Neural cell (in vitro differentiated cells): ENCODE results near the gene PPP1R12C. TPM values are rescaled to one million over a fixed set of nuclear protein-coding genes. Genes with fewer than 3 reads are reported as not detected.

ENCODE experiments used
- H2AFZ ChIP-seq: fragments of 200-600, 300-800 bp; sonication (generic), shearing (Covaris generic); 2 replicates; pipeline ENCODE4 v1.6.0; 2014; ENCODE audit warnings: low read depth, mild to moderate bottlenecking, antibody characterized with exemption, low read length, moderate library complexity
- H3F3A ChIP-seq: fragments of 200-600 bp; shearing (Covaris generic); 2 replicates; pipeline ENCODE4 v1.6.1; 2016; ENCODE audit warnings: mild to moderate bottlenecking, moderate library complexity, mixed read lengths, antibody characterized with exemption, low read length; ENCODE audit not compliant: insufficient read depth, poor library complexity, severe bottlenecking
- H3K27ac ChIP-seq: fragments of 200-600, 300-800 bp; sonication (generic), shearing (Covaris generic); 2 replicates; pipeline ENCODE4 v1.5.1; 2014; ENCODE audit warnings: mild to moderate bottlenecking, low read length, moderate library complexity
- H3K27me3 ChIP-seq: fragments of 300-800, 200-600 bp; sonication (generic), shearing (Covaris generic); 2 replicates; pipeline ENCODE4 v1.6.0; 2014; ENCODE audit warnings: mild to moderate bottlenecking, low read depth, low read length, moderate library complexity; ENCODE audit not compliant: insufficient read depth
- H3K36me3 ChIP-seq: fragments of 300-800, 200-600 bp; sonication (generic), shearing (Covaris generic); 2 replicates; pipeline ENCODE4 v1.5.1; 2014; ENCODE audit warnings: mild to moderate bottlenecking, antibody characterized with exemption, low read length, moderate library complexity; ENCODE audit not compliant: insufficient read depth
- H3K4me2 ChIP-seq: fragments of 300-800, 200-600 bp; sonication (generic), shearing (Covaris generic); 2 replicates; pipeline ENCODE4 v1.6.0; 2014; ENCODE audit warnings: mild to moderate bottlenecking, low read length
- H3K4me3 ChIP-seq: fragments of 300-800, 200-600 bp; sonication (generic), shearing (Covaris generic); 2 replicates; pipeline ENCODE4 v1.5.1; 2014; ENCODE audit warnings: mild to moderate bottlenecking, low read length, moderate library complexity
- H3K79me2 ChIP-seq: fragments of 200-600 bp; shearing (Covaris generic); replicated peaks from 2 replicates; pipeline ENCODE4 v1.6.0; 2014; ENCODE audit warnings: mild to moderate bottlenecking, low read length, moderate library complexity; ENCODE audit not compliant: insufficient read depth
- H3K9ac ChIP-seq: fragments of 300-800, 200-600 bp; sonication (generic), shearing (Covaris generic); 2 replicates; pipeline ENCODE4 v1.6.1; 2016; ENCODE audit warnings: mild to moderate bottlenecking, low read length, mixed read lengths
- H3K9me2 ChIP-seq: fragments of 200-600 bp; shearing (Covaris generic); 2 replicates; pipeline ENCODE4 v1.6.1; 2016; ENCODE audit warnings: mild to moderate bottlenecking, low read length, mixed read lengths; ENCODE audit not compliant: insufficient read depth
- H3K9me3 ChIP-seq: fragments of 200-600, 300-800 bp; sonication (generic), shearing (Covaris generic); 2 replicates; pipeline ENCODE4 v1.6.1; 2016; ENCODE audit warnings: mild to moderate bottlenecking, mixed run types, low read length, moderate library complexity, mixed read lengths
- H4K20me1 ChIP-seq: fragments of 200-600 bp; shearing (Covaris generic); 2 replicates; pipeline ENCODE4 v1.6.1; 2016; ENCODE audit warnings: mild to moderate bottlenecking, mixed run types; ENCODE audit not compliant: insufficient read depth
- EP300 ChIP-seq: fragments of 450-650 bp; conservative IDR thresholded peaks from 2 replicates; pipeline ENCODE4 v1.6.1; 2014; ENCODE audit warnings: antibody characterized with exemption, mild to moderate bottlenecking, moderate library complexity; ENCODE audit not compliant: poor library complexity, severe bottlenecking
- EZH2 ChIP-seq: fragments of 200-600, 300-800 bp; shearing (Covaris generic), sonication (generic); IDR thresholded peaks from 2 replicates; pipeline ENCODE4 v1.6.1; 2014; ENCODE audit warnings: antibody characterized with exemption, low read length, borderline replicate concordance, mild to moderate bottlenecking; ENCODE audit not compliant: insufficient read depth, poor library complexity, severe bottlenecking
- MXI1 ChIP-seq: fragments of 450-650 bp; conservative IDR thresholded peaks from 2 replicates; pipeline ENCODE4 v1.6.1; 2014; ENCODE audit warnings: antibody characterized with exemption, mild to moderate bottlenecking; ENCODE audit not compliant: poor library complexity, severe bottlenecking
- POLR2AphosphoS5 ChIP-seq: IDR thresholded peaks from 2 replicates; pipeline ENCODE4 v1.6.1; 2012
- RAD21 ChIP-seq: fragments of 450-650 bp; conservative IDR thresholded peaks from 2 replicates; pipeline ENCODE4 v1.6.1; 2014; ENCODE audit warnings: antibody characterized with exemption, mild to moderate bottlenecking, moderate library complexity
- SMC3 ChIP-seq: fragments of 450-650 bp; conservative IDR thresholded peaks from 2 replicates; pipeline ENCODE4 v1.6.1; 2014; ENCODE audit warnings: antibody characterized with exemption, mild to moderate bottlenecking, moderate library complexity; ENCODE audit not compliant: poor library complexity
- TAF1 ChIP-seq: IDR thresholded peaks from 2 replicates; pipeline ENCODE4 v1.6.1; 2012; ENCODE audit warnings: low read depth
- polyA plus RNA-seq: library from polyadenylated mRNA; depleted of rRNA; stranded (reverse); fragments of >200 nt; gene quantifications from 2 replicates; pipeline ENCODE4 v1.2.3, GENCODE V29; 2014
- TF ChIP-seq, protein P1 (sequence below): IDR thresholded peaks from 2 replicates; pipeline ENCODE4 v1.6.1; 2012; ENCODE audit warnings: borderline replicate concordance
- TF ChIP-seq, protein P2 (sequence below): fragments of 450-650 bp; IDR thresholded peaks from 2 replicates; pipeline ENCODE4 v1.5.1; 2014; ENCODE audit warnings: antibody characterized with exemption, mild to moderate bottlenecking, moderate library complexity; ENCODE audit not compliant: poor library complexity, severe bottlenecking

The PPP1R12C gene
- polyA plus RNA-seq, 1 donor from 2014 or later: 109 TPM

DNA sequence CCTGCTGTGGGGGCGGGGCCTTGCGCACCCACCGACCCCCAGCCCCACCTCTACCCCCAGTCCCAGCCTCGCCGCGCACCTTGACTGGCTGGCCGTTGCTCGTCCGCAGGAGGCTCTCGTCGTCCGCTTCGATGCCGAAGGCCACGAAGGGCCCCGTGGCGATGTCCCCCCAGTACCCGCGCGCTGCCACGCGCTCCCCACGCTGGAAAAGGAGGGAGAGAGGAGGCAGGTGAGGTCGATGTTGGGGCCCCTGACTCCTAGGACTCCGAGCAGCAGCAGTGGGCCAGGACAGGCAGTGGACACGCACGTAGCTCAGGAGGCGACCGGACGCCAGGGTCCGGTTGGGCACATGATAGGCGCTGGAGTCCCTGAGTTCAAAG lies 43.5 kb upstream of the PPP1R12C start:
- no peaks in the 10 kb centered on the region for H3K79me2 ChIP-seq
- no peaks in the 10 kb centered on the region for H3K9me3 ChIP-seq
- H3K27me3 ChIP-seq: peaks cover 21% of the 10 kb centered on the region
- H4K20me1 ChIP-seq: no peaks in the 10 kb centered on the region
- no peak overlapping the region for H3K9ac ChIP-seq
- H3K4me2 ChIP-seq: no peak overlapping the region
- no peaks in the 10 kb centered on the region for H3K36me3 ChIP-seq
- H3K9me2 ChIP-seq: no peaks in the 10 kb centered on the region
- H3F3A ChIP-seq: no peaks in the 10 kb centered on the region
- TF ChIP-seq, protein P1, sequence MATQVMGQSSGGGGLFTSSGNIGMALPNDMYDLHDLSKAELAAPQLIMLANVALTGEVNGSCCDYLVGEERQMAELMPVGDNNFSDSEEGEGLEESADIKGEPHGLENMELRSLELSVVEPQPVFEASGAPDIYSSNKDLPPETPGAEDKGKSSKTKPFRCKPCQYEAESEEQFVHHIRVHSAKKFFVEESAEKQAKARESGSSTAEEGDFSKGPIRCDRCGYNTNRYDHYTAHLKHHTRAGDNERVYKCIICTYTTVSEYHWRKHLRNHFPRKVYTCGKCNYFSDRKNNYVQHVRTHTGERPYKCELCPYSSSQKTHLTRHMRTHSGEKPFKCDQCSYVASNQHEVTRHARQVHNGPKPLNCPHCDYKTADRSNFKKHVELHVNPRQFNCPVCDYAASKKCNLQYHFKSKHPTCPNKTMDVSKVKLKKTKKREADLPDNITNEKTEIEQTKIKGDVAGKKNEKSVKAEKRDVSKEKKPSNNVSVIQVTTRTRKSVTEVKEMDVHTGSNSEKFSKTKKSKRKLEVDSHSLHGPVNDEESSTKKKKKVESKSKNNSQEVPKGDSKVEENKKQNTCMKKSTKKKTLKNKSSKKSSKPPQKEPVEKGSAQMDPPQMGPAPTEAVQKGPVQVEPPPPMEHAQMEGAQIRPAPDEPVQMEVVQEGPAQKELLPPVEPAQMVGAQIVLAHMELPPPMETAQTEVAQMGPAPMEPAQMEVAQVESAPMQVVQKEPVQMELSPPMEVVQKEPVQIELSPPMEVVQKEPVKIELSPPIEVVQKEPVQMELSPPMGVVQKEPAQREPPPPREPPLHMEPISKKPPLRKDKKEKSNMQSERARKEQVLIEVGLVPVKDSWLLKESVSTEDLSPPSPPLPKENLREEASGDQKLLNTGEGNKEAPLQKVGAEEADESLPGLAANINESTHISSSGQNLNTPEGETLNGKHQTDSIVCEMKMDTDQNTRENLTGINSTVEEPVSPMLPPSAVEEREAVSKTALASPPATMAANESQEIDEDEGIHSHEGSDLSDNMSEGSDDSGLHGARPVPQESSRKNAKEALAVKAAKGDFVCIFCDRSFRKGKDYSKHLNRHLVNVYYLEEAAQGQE: no peak
- TF ChIP-seq SMC3: no peak
- TF ChIP-seq TAF1: no peak
- no peak for TF ChIP-seq EP300
- TF ChIP-seq POLR2AphosphoS5: no peak
- no peak for TF ChIP-seq MXI1
- TF ChIP-seq, protein P2, sequence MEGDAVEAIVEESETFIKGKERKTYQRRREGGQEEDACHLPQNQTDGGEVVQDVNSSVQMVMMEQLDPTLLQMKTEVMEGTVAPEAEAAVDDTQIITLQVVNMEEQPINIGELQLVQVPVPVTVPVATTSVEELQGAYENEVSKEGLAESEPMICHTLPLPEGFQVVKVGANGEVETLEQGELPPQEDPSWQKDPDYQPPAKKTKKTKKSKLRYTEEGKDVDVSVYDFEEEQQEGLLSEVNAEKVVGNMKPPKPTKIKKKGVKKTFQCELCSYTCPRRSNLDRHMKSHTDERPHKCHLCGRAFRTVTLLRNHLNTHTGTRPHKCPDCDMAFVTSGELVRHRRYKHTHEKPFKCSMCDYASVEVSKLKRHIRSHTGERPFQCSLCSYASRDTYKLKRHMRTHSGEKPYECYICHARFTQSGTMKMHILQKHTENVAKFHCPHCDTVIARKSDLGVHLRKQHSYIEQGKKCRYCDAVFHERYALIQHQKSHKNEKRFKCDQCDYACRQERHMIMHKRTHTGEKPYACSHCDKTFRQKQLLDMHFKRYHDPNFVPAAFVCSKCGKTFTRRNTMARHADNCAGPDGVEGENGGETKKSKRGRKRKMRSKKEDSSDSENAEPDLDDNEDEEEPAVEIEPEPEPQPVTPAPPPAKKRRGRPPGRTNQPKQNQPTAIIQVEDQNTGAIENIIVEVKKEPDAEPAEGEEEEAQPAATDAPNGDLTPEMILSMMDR: no peak
- no peak for TF ChIP-seq RAD21
- TF ChIP-seq EZH2: no peak
- H3K27ac ChIP-seq: no peak overlapping the region
- H2AFZ ChIP-seq: no peak overlapping the region
- no peak overlapping the region for H3K4me3 ChIP-seq

DNA sequence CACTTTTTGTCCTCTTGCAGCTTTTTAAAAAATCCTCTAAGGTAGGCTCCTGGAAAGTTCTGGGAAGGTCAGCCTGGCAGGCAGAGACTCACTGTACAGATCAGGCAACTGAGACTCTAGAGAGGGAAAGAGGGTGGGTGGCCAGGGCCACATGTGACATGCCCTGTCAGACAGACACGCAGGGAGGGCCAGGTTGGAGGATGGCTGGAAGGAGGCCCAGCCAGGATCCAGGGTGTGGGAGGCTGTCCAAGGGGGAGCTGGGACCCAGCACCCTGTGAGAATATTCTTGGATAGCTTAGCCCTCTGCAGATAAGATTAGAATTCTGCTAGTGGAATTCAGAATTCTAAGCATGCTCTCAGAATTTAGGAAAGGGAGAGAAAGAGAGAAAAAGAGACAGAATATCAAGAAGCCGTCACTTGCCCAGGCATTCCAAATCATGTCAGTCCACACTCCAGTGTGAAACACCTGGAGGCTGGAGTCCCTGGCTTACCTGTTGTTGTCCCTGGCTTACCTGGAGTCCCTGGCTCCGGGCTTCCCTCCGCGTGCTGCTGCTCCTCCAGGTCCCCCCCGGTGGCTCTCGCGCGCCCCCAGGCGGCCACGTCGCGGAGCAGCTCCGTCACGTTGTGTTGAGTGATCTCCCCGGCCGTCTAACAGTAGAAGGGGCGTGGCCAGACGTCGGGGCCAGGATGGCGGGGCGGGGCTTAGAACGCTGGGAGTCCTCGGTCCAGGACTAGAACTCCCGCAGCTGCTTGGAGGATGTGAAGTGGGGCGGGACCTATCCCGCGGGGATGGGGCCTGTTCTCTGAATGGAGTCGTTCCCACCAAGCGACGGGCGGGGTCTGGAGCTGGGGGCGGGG lies 42.9 kb upstream of the PPP1R12C start:
- Histone ChIP-seq H3K79me2 (no peaks in the 10 kb centered on the region), H3K36me3 (no peaks in the 10 kb centered on the region), H3K27me3 (peaks cover 21% of the 10 kb centered on the region), H3K4me2 (no peak overlapping the region), H2AFZ (no peak overlapping the region), H3K9me2 (no peaks in the 10 kb centered on the region), H3F3A (no peaks in the 10 kb centered on the region), H3K9me3 (no peaks in the 10 kb centered on the region), H3K27ac (no peak overlapping the region), H4K20me1 (no peaks in the 10 kb centered on the region), H3K4me3 (no peak overlapping the region), H3K9ac (no peak overlapping the region)
- TF ChIP-seq SMC3 (peak; percentile 61), RAD21 (peak; percentile 64), EZH2 (no peak)
- TF ChIP-seq, protein P2: peak; percentile 80
